ENCODE results near the gene CLEC3B.

- TF ChIP-seq, protein P1, sequence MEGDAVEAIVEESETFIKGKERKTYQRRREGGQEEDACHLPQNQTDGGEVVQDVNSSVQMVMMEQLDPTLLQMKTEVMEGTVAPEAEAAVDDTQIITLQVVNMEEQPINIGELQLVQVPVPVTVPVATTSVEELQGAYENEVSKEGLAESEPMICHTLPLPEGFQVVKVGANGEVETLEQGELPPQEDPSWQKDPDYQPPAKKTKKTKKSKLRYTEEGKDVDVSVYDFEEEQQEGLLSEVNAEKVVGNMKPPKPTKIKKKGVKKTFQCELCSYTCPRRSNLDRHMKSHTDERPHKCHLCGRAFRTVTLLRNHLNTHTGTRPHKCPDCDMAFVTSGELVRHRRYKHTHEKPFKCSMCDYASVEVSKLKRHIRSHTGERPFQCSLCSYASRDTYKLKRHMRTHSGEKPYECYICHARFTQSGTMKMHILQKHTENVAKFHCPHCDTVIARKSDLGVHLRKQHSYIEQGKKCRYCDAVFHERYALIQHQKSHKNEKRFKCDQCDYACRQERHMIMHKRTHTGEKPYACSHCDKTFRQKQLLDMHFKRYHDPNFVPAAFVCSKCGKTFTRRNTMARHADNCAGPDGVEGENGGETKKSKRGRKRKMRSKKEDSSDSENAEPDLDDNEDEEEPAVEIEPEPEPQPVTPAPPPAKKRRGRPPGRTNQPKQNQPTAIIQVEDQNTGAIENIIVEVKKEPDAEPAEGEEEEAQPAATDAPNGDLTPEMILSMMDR (IDR thresholded peaks at IDR 0.05), result no peak
- no peak for TF ChIP-seq POLR2A (IDR thresholded peaks at IDR 0.05)
Measured at GRCh38 chr3:45084361-45084760, 58.3 kb downstream of the CLEC3B start.
